Duodenal mucosa (tissue), 2 donors: ENCODE results near the gene CDH11.

Experiments
- H3K27ac ChIP-seq: one replicate; pipeline ENCODE4 v1.7.0; 2013; ENCODE audit warnings: low read depth, low read length
- H3K27me3 ChIP-seq, 2 donors: one replicate each; pipeline ENCODE4 v1.7.0; 2013; ENCODE audit warnings: low read length in 2 of 2, control low read depth in 1 of 2; ENCODE audit not compliant: insufficient read depth in 2 of 2, control insufficient read depth in 1 of 2
- H3K36me3 ChIP-seq, 2 donors: one replicate each; pipeline ENCODE4 v1.7.0; 2013; ENCODE audit warnings: low read length in 2 of 2, control low read depth in 1 of 2; ENCODE audit not compliant: insufficient read depth in 2 of 2, control insufficient read depth in 1 of 2
- H3K4me1 ChIP-seq, 2 donors: one replicate each; pipeline ENCODE4 v1.7.0; 2013; ENCODE audit warnings: low read length in 2 of 2, control low read depth in 1 of 2; ENCODE audit not compliant: insufficient read depth in 2 of 2, control insufficient read depth in 1 of 2
- H3K4me3 ChIP-seq, 2 donors: one replicate each; pipeline ENCODE4 v1.7.0; 2013; ENCODE audit warnings: low read length in 2 of 2, low read depth in 1 of 2
- H3K9ac ChIP-seq, 2 donors: one replicate each; pipeline ENCODE4 v1.7.0; 2013; ENCODE audit warnings: low read length in 2 of 2, low read depth in 1 of 2
- H3K9me3 ChIP-seq, 2 donors: one replicate each; pipeline ENCODE4 v1.7.0; 2013; ENCODE audit warnings: low read length in 2 of 2, control low read depth in 1 of 2; ENCODE audit not compliant: control insufficient read depth in 1 of 2

CDH11 gene

DNA sequence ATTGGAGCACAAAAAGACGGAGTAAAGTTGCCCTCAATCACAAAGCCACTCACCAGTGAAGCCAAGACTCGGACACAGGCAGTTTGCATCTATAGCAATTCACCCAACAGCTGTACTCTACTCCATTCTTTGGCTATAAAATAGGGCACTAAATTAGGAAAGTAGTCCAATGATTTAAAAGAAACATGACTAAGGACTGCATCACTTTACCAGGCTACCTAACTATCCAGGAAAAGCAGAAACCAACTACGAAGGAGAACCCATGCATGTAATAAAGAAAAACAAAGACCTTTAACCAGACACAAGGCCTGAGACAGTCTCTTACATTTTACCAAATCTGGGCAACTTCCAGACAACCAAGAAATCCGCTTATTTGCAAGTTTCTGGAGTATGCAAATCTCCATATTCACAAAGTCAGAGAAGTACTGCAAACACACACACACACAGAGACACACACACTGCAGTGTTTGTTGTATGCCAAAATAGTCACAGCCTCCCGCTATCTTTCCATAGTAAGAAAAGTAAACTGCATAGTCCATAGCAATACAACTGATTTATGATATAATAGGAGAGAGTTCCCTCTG, 59.8 kb downstream of the CDH11 start:
- Histone ChIP-seq H3K36me3 (no peaks in the 10 kb centered on the region), H3K9me3 (no peaks in the 10 kb centered on the region), H3K4me1 (no peaks in the 10 kb centered on the region), H3K27me3 (no peaks in the 10 kb centered on the region), H3K9ac (no peak overlapping the region), H3K4me3 (no peak overlapping the region), H3K27ac (no peak overlapping the region)

DNA sequence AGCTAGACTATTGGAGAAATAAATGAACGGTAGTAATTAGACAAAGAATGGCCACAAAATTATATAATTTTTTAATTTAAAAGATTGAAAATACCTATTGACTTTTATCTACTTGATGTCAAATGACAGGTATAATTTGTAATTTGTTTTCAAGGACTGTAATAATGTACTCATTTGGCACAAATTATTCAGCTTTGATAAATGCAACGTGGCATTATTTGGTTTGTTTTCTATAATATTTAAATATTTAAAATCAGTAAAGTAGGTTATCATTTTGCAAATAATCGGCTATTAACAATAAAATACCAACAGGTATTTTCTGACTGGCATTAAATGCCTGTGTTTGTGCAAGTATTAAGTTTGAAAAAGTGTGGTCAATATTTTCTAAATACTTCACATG, 60.6 kb downstream of the CDH11 start:
- no peak overlapping the region for H3K4me3 ChIP-seq
- H3K36me3 ChIP-seq = no peaks in the 10 kb centered on the region
- H3K27ac ChIP-seq = no peak overlapping the region
- H3K9ac ChIP-seq = no peak overlapping the region
- H3K4me1 ChIP-seq = no peaks in the 10 kb centered on the region
- H3K9me3 ChIP-seq = no peaks in the 10 kb centered on the region
- no peaks in the 10 kb centered on the region for H3K27me3 ChIP-seq

DNA sequence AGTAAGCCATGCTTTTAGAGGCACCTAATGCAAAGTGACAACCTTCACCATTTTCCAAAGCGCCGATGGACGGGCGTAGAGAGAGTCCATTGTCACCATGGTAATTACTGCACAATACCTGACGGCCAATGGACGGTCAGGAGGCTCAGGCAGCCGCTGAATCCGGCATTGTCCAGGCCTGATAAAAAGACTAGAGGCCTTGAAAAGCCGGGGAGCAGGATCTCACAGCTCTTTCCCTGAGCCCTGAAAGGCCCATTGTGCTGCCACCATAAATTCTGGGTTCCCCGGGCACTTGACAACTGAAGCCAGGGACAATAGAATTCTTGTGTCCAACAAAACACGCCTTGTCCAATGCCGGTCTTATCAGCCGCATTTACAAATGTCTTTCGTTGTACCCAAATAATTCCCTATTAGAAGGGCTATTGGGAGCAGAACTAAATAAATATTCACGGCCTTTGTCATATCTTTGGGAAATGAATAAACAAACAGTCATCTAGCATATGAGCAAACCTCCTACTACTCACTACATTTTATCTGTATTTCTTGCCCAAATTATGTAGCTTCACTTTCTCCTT, 62.4 kb downstream of the CDH11 start:
- no peak overlapping the region for H3K9ac ChIP-seq
- no peaks in the 10 kb centered on the region for H3K9me3 ChIP-seq
- H3K36me3 ChIP-seq = no peaks in the 10 kb centered on the region
- no peaks in the 10 kb centered on the region for H3K4me1 ChIP-seq
- no peaks in the 10 kb centered on the region for H3K27me3 ChIP-seq
- H3K27ac ChIP-seq = no peak overlapping the region
- no peak overlapping the region for H3K4me3 ChIP-seq

DNA sequence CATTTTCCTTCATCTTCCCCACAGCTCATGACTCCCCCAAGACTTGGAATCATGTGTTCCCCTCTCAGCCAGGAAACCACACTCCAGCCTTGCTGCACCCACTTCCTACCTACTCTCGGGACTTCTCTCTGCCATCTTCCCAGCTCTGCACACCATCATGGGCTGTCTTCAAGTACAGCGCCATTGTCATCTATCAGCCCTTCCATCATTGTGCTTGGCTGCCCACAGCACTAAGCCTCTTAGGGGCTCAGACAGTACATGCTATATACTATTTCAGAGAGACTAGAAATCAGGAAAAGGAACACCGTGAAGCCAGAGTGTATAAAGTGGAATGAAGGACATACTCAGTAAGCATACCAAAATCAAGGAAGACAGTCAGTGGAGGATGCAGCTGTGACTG, 64.7 kb downstream of the CDH11 start:
- no peak overlapping the region for H3K27ac ChIP-seq
- no peak overlapping the region for H3K9ac ChIP-seq
- H3K9me3 ChIP-seq = peaks cover 0 to 8% of the 10 kb centered on the region in 2 donors
- H3K4me3 ChIP-seq = no peak overlapping the region
- no peaks in the 10 kb centered on the region for H3K27me3 ChIP-seq
- no peaks in the 10 kb centered on the region for H3K4me1 ChIP-seq
- H3K36me3 ChIP-seq = no peaks in the 10 kb centered on the region

DNA sequence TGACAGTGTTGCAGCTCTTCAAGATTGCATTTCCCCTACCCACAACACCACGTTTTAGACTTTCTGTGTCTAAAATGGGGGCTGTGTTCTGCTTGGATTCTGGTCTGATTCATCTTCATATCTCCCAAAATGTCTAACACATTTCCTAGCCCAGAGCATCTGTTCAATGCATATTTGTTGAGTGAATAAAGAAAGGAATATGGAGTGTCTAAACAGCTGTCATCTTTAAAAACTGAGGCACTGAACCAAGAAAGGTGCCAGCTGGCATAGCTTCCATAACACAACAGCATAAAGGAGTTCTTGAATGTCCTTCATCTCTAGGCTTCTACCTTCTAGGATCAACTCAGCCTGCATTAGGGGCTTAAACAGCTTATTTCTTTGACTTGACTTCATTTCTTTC, 67.4 kb downstream of the CDH11 start:
- Histone ChIP-seq H3K4me3 (no peak overlapping the region), H3K27ac (no peak overlapping the region), H3K9me3 (peaks cover 0 to 8% of the 10 kb centered on the region in 2 donors), H3K27me3 (no peaks in the 10 kb centered on the region), H3K36me3 (no peaks in the 10 kb centered on the region), H3K9ac (no peak overlapping the region), H3K4me1 (no peaks in the 10 kb centered on the region)

DNA sequence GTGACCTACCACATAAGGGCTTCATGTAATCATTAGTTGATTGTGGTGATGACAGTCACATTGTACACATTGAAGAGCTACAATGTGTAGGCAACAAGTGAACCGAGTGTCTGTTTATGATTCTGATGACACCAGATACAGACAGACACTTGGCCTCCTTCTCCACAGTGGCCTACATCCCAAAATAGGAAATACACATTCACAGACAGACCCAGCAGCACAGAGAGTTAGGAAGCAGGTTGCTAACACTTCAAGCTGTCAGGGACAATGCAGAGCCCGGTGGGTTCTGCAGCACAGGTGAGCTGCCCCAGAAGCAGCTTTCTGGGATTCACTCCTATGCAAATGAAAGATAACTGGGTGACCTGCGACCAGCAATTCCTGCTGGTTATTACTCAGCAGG, 72.2 kb downstream of the CDH11 start:
- H3K9ac ChIP-seq = no peak overlapping the region
- H3K36me3 ChIP-seq = no peaks in the 10 kb centered on the region
- no peak overlapping the region for H3K27ac ChIP-seq
- peaks cover 0 to 8% of the 10 kb centered on the region in 2 donors for H3K9me3 ChIP-seq
- no peaks in the 10 kb centered on the region for H3K27me3 ChIP-seq
- H3K4me1 ChIP-seq = no peaks in the 10 kb centered on the region
- H3K4me3 ChIP-seq = no peak overlapping the region

DNA sequence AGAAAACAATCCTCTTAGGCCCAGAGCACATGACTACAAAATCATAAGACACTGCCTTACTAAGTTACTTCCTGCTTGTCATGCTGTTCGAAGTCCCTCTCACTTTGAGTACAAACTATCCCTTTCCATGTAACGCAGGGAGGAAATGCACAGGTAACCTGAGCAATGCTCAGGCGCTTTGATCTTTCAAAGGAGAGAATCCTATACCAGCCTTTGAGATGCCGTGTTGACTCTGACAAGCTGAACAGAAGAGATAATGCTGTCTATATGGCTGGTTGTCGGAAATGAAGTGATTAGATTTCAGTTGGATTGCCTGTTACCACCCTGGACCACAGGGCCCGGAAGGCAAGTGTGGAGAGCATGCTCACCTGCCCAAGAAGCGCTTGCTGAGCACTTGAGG, 75.9 kb downstream of the CDH11 start:
- H3K27ac ChIP-seq = no peak overlapping the region
- H3K4me3 ChIP-seq = no peak overlapping the region
- no peaks in the 10 kb centered on the region for H3K27me3 ChIP-seq
- H3K9me3 ChIP-seq = no peaks in the 10 kb centered on the region
- no peaks in the 10 kb centered on the region for H3K36me3 ChIP-seq
- H3K9ac ChIP-seq = no peak overlapping the region
- no peaks in the 10 kb centered on the region for H3K4me1 ChIP-seq

DNA sequence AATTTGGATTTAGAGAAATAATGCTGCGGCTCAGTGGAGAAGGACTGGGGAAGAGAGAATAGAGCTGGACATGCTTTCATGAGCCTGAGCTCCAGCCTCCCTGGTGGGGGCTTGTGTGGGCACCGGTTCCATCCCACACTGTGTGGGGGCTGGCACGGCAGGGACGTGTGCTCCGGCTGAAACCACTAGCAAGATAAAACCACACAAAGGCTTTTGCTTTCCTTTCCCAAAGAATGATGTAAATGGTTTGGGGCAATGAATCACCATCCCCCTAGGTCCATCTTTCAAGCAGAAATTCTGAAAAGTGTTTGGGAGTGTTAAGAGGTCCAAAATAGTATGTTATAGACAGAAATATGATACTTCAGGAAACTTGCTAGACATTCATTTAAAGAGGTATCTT, 77.0 kb downstream of the CDH11 start:
- Histone ChIP-seq H3K36me3 (no peaks in the 10 kb centered on the region), H3K27me3 (no peaks in the 10 kb centered on the region), H3K9me3 (no peaks in the 10 kb centered on the region), H3K9ac (no peak overlapping the region), H3K4me1 (no peaks in the 10 kb centered on the region), H3K27ac (no peak overlapping the region), H3K4me3 (no peak overlapping the region)

DNA sequence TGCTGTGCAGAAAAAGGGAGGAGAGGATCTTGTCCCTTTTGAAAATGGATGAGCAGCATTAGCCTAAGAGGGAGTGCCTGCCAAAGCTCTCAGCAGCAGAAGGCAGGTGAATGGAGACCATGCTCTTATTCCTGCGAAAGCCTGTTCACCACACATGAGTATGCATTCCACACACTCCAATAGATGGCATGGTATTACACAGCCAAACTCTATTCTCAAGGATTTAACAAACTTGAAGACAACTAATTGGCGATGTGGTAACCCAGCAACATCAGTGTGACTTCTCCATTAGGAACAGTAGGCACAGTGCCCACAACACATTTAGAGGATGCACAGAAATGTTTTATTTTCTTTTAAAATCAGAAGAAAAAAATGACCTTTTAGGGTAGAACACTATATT, 77.8 kb downstream of the CDH11 start:
- Histone ChIP-seq H3K9me3 (no peaks in the 10 kb centered on the region), H3K9ac (no peak overlapping the region), H3K4me3 (no peak overlapping the region), H3K36me3 (no peaks in the 10 kb centered on the region), H3K4me1 (no peaks in the 10 kb centered on the region), H3K27me3 (no peaks in the 10 kb centered on the region), H3K27ac (no peak overlapping the region)

DNA sequence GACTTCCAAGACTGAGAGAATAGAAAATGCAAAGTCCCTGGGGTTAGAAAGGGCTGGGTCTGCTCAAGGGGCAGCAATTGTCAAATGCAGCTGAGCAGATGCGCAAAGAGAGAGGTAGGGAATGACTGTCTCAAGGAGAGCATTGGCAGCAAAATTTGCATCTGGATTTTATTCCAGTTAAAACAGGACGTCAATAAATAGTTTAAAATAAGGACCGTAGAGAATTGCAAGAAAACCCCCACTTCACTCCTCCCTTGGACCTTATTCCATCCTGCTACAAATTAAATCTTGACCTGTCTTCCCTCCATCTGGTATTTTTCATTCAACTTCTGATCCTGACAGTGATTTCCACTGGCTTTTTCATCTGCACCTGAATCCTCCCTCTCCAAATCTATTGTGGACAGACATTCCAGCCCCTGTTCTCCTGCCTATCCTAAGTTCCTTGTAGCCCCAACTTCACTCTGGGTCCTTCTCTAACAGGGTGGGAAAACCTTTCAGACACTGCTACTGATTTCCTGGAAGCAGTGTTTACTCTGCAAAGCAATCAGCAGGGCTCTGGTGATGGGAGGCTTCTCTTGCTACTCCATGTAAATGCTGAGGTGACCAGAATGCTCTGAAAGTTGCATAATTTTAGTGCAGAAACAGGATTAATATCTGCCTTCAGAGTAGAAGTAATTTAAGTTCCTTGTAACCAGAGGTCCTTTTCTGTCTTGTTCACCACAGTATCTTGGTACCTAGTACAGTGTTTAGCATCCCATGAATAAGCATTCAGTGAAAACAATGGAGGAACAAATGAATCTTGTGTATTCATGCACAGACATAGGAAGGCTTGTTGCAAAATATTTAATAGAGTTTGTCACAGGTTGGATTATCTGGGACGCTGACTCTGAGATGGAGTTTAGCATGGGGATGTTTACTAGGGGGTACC, 79.2 kb downstream of the CDH11 start:
- Histone ChIP-seq H3K4me3 (no peak overlapping the region), H3K27ac (no peak overlapping the region)

More for the DNA sequence above, 79.2 kb downstream of the CDH11 start:
- no peaks in the 10 kb centered on the region for H3K36me3 ChIP-seq
- no peaks in the 10 kb centered on the region for H3K27me3 ChIP-seq
- H3K4me1 ChIP-seq = no peaks in the 10 kb centered on the region
- H3K9ac ChIP-seq = no peak overlapping the region
- no peaks in the 10 kb centered on the region for H3K9me3 ChIP-seq
